SK-N-SH (cell line): Measurements from ENCODE around the gene LINC00237.

Experiments used
- EP300 ChIP-seq, 2 experiments: IDR thresholded peaks; 2 replicates each; pipeline versions ENCODE4 v1.4.0 to v1.6.1; 2012; ENCODE audit warnings: borderline replicate concordance in 1 of 2, low read depth in 1 of 2, low read length in 1 of 2
- EZH2phosphoT487 ChIP-seq: fragments of 200-600 bp; sonication (generic); IDR thresholded peaks from 2 replicates; pipeline ENCODE4 v1.6.1; 2017; ENCODE audit warnings: low read depth, mixed run types, mild to moderate bottlenecking, antibody characterized with exemption, moderate library complexity, borderline replicate concordance
- GATA2 ChIP-seq: sonication (generic); formaldehyde crosslinking; IDR thresholded peaks from 2 replicates; pipeline ENCODE4 v1.5.0; 2020; ENCODE audit warnings: mild to moderate bottlenecking, missing genetic modification reagents
- MEF2A ChIP-seq: IDR thresholded peaks from 2 replicates; pipeline ENCODE4 v1.4.0; 2012; ENCODE audit warnings: low read depth, borderline replicate concordance
- RAD21 ChIP-seq: IDR thresholded peaks from 2 replicates; pipeline ENCODE4 v1.6.1; 2012; ENCODE audit warnings: mild to moderate bottlenecking, low read length
- RXRA ChIP-seq: IDR thresholded peaks from 2 replicates; pipeline ENCODE4 v1.4.0; 2012; ENCODE audit warnings: low read depth, mild to moderate bottlenecking, borderline replicate concordance
- SMC3 ChIP-seq: IDR thresholded peaks from 2 replicates; pipeline ENCODE4 v1.6.1; 2012; ENCODE audit warnings: low read depth, low read length, improper control_type of control experiment
- TAF1 ChIP-seq: IDR thresholded peaks from 2 replicates; pipeline ENCODE4 v1.6.1; 2012; ENCODE audit warnings: low read depth, mild to moderate bottlenecking, low read length, moderate library complexity, borderline replicate concordance
- YY1 ChIP-seq: IDR thresholded peaks from 2 replicates; pipeline ENCODE4 v1.4.0; 2012; ENCODE audit warnings: low read depth, mild to moderate bottlenecking
- TF ChIP-seq, protein P1 (sequence below): fragments of 200-600 bp; sonication (generic); IDR thresholded peaks from 2 replicates; pipeline ENCODE4 v1.6.1; 2017; ENCODE audit warnings: antibody characterized with exemption, mild to moderate bottlenecking, moderate library complexity

DNA sequence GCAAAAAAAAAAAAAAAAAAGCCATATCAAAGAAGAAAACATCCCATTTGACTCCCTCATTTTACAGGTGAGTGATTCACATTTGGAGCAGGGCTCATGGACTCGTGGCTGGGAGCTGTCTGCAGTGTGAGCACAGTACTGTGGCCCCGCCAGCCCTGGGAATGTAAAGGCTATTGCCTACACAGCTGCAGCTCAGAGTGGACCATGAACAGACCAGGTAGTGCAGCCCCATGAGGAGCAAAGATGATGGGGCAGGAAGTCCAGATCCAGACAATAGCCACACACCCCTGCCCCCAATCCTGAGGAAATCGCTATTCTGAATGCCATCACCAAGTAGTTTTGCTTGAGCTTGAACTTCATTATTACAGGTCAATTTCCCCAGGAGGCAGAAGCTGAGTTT, 55.4 kb downstream of the LINC00237 start:
- TF ChIP-seq, protein P1, sequence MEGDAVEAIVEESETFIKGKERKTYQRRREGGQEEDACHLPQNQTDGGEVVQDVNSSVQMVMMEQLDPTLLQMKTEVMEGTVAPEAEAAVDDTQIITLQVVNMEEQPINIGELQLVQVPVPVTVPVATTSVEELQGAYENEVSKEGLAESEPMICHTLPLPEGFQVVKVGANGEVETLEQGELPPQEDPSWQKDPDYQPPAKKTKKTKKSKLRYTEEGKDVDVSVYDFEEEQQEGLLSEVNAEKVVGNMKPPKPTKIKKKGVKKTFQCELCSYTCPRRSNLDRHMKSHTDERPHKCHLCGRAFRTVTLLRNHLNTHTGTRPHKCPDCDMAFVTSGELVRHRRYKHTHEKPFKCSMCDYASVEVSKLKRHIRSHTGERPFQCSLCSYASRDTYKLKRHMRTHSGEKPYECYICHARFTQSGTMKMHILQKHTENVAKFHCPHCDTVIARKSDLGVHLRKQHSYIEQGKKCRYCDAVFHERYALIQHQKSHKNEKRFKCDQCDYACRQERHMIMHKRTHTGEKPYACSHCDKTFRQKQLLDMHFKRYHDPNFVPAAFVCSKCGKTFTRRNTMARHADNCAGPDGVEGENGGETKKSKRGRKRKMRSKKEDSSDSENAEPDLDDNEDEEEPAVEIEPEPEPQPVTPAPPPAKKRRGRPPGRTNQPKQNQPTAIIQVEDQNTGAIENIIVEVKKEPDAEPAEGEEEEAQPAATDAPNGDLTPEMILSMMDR, result no peak
- TF ChIP-seq TAF1 (no peak), EP300 (IDR thresholded peaks at IDR 0.05; ENCODE audit: borderline replicate concordance in 1 of 2, low read depth in 1 of 2, low read length in 1 of 2) (no peak), MEF2A (no peak), EZH2phosphoT487 (no peak), SMC3 (no peak), GATA2 (no peak), RXRA (no peak), YY1 (no peak), RAD21 (no peak)
